CD4-positive, alpha-beta T cell treated with Interleukin-21 for 1 hour (primary cell): ENCODE data around the gene LRRC73.
"Not testable (repeated sequence)": the region's sequence is repeated elsewhere in the genome, so short reads cannot be mapped to it uniquely, and the experiment has no call there.

Experiments
- DNase-seq: peaks from one replicate; pipeline ENCODE4 v3.0.0-alpha.2; 2020

LRRC73 gene

DNA sequence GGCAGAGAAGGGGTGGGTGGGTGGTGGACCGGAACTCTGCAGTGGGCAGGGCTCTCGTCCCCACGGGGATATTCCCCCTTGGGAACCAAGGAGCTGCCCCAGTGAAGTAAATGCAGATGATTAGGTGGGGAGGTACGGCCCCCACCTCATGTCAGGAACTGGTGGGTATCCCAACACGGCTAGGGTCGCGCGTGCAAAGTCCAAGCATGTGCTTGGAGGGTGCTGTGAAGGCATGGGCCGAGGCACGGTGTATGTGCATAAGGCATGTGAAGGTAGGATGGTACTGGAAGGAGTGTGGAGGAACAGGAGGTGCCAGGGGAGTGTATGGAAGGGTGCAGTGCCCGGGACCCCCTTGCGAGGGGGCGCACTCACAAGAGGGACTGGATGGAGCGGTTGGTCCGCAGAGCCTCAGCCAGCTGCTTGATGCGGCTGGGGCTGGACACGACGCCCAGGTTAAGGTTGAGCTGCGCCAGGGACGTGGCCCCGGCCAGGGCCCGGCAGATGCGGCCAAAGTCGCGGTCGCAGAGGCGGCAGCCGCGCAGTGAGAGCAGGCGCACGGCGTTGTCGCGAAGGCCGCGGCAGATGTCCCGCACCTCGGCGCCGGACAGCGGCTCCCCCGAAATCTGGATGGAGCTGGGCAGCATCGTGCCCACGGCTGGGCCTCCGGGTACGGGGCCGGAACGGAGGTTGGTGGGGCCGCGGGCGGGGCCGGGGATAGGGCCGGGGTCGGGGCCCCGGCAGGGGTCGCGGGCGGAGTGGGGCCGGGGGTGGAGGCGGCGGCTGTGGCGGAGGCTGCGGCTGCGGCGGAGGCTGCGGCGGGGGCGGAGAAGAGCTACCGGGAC, 783 bp downstream of the LRRC73 start:
- no peak for DNase-seq

DNA sequence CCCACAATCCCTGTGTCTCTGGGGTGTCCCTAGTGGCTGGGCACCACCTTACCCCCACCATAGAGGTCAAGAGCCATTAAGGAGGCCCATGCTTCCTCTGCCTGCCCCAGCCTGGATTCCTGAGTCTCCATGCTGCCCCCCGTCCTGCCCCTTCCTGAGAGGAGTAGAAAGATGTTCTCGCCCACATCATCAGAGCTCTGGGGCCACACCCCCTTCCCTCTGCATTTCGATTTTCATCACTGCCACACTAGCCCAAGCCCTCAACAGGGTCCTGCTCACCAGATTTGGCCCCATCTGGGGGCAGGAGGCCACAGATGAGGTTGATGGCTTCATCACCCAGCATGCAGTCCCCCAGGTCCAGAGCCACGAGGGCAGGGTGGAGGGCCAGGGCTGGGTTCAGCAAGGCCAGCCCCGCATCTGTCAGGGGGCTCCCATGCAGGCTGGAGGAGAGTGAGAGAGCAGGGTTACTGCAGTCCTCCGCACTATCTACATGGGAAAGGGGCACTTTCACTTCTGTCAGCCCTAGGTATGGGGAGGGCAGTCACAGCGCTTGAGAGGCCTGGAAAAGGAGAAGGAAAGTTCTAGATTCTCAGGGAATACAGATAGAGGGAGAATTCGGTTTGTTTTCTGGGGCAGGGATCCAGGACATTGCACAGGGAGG, 1.5 kb downstream of the LRRC73 start:
- DNase-seq = no peak

GRCh38 chr6:43506667-43507471, 3.3 kb downstream of the LRRC73 start:
- DNase-seq = peak; percentile 85

DNA sequence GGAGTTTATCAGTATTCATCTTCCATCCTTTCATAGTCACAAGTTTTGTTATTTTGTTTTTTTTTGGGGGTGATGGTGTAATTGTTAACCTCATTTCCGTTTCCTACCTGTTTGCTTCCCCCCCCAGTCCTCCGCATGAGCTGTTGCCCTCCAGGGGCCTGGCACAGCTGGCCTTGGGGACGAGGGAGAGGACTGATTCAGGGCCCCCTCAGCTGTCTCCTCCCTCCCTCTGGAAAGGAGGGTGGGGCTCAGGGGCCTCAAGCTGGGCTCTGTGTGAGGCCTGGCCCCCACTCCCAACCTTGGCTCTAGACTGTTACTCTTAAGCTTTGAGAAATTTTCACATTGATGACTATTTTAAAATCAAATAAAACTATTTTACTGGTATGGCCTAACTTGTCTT, 4.0 kb downstream of the LRRC73 start:
- DNase-seq = no peak

- no peak for DNase-seq
Observed at GRCh38 chr6:43505718-43506117, 4.4 kb downstream of the LRRC73 start.

DNA sequence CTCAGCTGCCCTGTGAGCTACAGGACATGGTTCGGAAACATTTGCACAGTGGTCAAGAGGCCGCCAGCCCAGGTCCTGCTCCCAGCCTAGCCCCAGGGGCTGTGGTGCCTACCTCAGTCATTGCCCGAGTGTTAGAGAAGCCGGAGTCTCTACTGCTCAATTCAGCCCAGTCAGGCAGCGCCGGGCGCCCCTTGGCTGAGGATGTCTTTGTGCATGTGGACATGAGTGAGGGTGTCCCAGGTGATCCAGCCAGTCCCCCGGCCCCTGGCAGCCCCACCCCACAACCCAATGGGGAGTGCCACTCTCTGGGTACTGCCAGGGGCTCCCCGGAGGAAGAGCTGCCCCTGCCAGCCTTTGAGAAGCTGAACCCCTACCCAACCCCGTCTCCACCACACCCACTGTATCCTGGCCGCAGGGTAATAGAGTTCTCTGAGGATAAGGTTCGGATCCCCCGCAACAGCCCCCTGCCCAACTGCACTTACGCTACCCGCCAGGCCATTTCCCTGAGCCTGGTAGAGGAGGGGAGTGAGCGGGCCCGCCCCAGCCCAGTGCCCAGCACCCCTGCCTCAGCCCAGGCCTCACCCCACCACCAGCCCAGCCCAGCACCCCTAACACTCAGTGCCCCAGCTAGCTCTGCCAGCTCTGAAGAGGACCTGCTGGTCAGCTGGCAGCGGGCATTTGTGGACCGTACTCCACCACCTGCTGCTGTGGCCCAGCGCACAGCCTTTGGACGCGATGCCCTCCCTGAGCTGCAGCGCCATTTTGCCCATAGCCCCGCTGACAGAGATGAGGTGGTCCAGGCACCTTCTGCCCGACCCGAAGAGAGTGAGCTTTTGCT, 5.2 kb downstream of the LRRC73 start:
- no peak for DNase-seq

GRCh38 chr6:43503443-43503842, 6.7 kb downstream of the LRRC73 start:
- no peak for DNase-seq

- no peak for DNase-seq
Observed at GRCh38 chr6:43502666-43503065, 7.5 kb downstream of the LRRC73 start.

DNA sequence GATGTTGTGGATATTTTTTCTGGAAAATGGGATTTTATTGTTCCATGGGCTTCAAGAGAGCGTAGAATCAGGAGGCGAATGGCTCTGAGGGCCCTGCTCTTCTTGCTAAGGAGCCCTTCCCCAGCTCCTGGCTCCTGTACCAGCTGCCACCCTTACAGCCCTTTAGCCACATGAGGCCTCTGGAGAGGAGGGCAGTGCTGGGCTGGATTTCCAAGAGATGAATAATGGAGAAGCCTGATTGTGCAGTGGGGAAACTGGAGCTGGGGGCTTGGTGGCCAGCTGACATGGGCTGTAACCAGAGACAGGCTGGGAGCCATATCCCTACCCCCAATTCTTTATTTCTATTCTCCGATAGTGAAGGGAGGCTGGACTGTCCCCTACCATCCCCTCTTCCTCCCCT, 9.2 kb downstream of the LRRC73 start:
- DNase-seq = no peak

DNA sequence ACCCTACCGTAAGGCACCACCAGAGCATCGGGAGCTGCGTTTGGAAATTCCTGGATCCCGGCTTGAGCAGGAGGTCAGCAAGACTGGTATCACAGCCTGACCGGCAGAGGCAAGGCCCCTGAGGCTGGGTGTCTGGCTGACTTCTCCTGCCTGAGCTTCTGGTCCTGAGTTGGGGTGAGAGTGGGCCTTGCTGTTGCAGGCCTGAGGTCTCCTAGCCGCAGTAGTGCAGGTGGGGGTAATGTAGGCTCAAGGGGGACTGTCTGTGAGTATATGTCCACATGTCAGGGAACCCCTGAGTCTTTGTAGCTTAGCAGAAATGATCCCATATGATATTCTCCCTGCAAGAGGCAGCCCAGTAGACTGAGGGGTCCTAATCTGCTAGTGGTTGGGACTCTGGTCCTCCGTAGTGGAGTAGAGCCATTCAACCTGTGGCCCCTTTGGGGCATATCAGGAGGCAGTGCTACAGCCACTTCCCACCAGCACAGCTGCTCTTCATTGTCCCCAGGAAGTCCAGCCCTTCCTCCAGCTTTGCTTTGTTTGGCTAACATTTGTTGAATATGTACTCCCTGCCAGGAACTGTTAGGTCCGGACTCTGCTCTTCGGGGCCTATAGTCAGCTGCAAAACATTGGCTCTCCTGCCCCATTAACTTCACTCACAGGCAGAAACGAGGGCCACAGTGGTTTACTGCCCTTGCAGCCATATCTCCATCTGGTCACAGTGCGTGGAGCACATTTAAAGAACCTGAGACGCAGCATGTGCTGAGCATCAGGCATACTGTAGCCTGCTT, 10.9 kb downstream of the LRRC73 start:
- DNase-seq = no peak

- not testable (repeated sequence) for DNase-seq
Observed at GRCh38 chr6:43498291-43498690, 11.9 kb downstream of the LRRC73 start.

GRCh38 chr6:43497689-43498088, 12.5 kb downstream of the LRRC73 start:
- no peak for DNase-seq

DNA sequence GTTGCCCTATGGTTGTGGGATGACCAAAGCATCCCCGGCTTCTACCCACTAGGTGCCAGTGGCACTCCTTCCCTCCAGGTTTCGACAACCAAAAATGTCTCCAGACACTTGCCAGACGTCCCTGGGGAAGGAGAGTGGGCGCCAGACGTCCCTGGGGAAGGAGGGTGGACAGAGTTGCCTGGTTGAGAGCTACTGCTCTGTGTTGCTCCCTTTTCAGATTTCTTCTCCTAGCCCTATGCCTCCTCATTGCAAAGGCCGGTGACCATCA, 13.1 kb downstream of the LRRC73 start:
- DNase-seq = no peak

GRCh38 chr6:43496370-43497128, 13.6 kb downstream of the LRRC73 start:
- DNase-seq = peak; percentile 34

- peak; percentile 48 for DNase-seq
Observed at GRCh38 chr6:43495409-43495941, 14.7 kb downstream of the LRRC73 start.

GRCh38 chr6:43494766-43495165, 15.4 kb downstream of the LRRC73 start:
- DNase-seq = no peak

GRCh38 chr6:43494321-43494720, 15.8 kb downstream of the LRRC73 start:
- no peak for DNase-seq

- DNase-seq = no peak
Observed at GRCh38 chr6:43493833-43494232, 16.3 kb downstream of the LRRC73 start.

DNA sequence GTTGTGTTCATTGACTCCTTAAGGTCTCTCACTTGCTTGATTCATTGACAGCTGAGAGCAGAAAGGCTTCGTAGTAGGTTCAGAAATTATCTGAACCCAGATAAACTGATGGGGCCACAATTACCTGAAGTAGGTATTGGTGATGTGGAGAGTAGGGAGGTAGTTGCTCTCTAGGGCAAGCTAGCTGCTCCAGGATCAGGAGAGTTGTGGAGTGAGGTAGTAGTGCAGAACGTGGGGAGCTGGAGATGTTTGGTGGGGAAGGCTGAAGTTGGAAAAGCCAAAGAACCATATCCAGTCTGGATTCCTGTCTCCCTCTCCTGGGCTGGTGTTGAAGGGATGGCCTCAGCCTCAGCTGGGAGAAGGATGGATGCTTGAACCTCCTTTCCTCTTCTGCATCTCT, 16.9 kb downstream of the LRRC73 start:
- no peak for DNase-seq

DNA sequence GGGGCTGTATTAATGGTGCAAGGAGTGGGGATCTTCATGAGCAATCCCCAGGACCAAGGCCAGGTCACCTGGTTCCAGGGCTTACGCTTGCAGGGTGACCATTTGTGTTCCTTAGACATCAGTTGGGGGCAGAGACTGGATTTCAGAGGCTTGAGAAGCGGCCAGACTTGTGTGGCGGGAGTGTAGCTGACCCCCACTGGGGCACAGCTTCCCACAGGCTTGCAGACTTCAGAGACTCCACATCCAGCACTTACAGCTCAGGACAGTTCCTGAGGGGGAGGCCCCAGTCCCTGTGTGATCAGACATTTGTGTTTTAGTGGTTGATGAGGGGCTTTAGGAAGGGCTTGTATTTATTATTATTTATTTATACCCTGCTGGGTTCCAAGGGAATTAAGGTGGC, 17.5 kb downstream of the LRRC73 start:
- no peak for DNase-seq
